ENCODE results near the gene DNM3.
A peak's percentile ranks its signal among the peaks of the same experiment; 100 is the strongest.
"Not testable (repeated sequence)": the region's sequence is repeated elsewhere in the genome, so short reads cannot be mapped to it uniquely, and the experiment has no call there.

The DNM3 gene
- 6.0 reads per million, percentile 23 among the genes with 10 or more reads in this experiment for total RNA-seq

DNA sequence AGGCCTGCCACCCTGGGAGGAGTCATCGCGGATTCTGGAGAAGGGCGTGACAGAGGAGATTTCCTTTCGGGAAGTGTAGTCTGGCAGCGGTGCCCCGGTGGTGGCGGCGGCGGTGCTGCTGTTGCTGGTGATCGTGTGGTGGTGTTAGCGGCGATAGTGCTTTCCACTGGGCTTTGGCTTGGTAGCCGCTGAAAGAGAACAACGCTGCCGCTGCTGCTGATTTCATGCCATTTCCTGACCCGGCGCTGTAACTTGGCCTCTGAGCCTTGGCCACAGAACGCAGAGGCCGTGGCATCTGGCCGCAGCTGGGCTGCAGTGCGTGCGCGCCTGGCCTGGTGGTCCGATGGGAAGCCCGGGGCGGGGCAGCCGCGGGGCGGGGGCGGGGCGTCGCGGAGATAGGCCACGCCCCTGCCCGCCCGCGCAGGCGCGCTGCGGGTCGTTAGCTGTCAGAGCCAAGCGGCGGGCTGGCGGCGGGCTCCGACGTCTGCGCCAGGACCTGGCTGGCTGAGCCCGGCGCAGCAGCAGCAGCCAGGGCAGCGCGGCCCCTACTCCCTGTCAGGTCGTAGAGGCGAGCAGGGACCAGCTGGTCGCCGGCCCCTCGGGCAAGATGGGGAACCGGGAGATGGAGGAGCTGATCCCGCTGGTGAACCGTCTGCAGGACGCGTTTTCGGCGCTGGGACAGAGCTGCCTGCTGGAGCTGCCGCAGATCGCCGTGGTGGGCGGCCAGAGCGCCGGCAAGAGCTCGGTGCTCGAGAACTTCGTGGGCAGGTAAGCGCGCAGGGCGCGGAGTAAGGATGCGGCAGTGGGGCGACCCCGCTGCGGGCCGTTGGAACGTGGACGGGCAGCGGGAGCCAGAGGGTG is at the start of gene DNM3:
Gene DNM3 (plus strand): TSS at position 449 of the 861 bp plus-strand sequence. CDS start 159 bp downstream, at position 608.
- DNase-seq, result peak; percentile 74

DNA sequence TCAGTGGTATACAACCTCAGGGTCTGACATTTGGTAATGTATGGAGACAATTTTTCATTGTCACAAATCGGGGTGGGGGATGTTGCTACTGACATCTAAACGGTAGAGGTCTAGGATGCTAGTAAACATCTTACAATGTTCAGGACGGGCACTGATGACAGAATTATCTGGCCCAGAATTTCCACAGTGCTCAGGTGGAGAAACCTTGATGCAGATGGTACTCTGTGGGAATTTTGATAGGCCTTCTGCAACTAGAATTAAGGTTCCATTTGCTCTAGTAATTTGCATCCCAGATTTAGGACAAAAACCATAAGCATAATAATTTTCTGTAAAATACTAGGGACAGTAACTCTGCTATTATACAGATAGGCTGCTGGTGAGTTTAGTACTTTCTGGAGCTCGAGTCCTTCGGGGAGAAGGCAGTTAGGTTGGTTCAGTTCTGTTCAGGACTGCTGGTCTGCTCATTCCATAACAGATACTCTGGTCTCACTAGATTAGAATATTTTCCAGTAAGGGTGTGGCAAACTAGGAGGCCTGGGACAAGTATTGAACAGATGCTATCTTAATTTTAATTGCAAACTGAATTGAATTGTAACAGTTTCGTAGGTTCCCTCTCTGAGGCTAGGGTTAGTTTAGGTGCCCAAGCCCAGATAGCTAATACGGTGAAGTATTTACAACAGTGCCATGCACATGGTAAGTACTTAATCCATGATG is 48.5 kb upstream of the DNM3 start:
- no peak for DNase-seq

- no peak for DNase-seq
Measured at GRCh38 chr1:171793636-171794035, 47.7 kb upstream of the DNM3 start.

- DNase-seq, result no peak
Measured at GRCh38 chr1:171794085-171794484, 47.2 kb upstream of the DNM3 start.

GRCh38 chr1:171796592-171796991 is 44.7 kb upstream of the DNM3 start:
- DNase-seq, result no peak

DNA sequence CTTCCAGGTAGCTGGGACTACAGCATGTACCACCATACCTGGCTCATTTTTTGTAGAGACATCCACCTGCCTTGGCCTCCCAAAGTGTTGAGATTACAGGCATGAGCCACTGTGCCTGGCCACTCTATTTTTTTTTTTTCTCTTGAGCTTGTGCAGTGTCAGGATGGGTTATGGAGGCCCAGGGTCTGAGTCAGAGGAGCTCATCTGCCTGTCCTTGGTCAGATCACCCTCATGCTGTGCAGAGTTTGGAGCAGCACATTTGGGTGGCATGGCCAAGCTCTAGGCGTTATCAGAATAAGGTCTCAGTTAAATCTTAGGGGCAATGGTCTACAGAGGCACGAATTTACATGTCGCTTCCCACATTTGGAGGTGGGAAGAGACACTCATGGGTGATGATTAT is 43.0 kb upstream of the DNM3 start:
- DNase-seq, result no peak

GRCh38 chr1:171798765-171799164 is 42.5 kb upstream of the DNM3 start:
- DNase-seq, result no peak

GRCh38 chr1:171799166-171799565 is 42.1 kb upstream of the DNM3 start:
- DNase-seq, result no peak

GRCh38 chr1:171799698-171800097 is 41.6 kb upstream of the DNM3 start:
- DNase-seq, result not testable (repeated sequence)

DNA sequence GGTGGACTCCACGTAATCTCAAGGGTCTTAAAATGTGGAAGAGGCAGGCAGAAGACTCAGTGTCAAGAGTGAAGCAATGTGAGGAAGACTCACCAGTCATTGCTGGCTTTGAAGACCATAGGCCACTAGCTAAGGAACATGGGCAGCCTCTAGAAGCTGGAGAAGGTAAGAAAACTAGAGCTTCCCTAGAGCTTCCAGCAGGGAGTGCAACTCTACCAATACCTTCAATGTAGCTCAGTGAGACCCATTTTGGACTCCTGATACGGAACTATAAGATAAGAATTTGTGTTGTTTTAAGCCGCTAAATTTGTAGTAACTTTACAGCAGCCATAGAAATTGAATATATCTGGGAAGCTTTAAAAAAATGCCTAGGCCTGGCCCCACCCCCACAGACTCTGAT is 41.0 kb upstream of the DNM3 start:
- no peak for DNase-seq

DNA sequence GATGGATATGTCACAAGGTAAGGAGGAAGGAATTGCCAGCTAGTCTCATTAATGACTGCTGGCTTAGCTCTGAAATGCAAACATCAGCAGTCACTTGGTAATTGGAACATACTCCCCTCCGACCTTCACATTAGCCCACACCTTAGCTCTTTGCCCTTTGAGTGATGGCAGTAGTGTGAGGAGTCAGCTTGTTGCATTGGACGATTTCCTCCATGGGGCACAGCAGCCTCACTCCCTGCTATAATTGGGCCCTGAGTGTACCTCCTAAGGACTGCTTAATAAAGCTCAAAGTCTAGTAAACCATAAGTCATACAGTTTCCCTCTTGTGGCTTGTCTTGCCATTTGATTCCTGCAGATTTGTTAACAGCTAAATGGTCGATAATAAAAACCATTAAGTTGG is 40.4 kb upstream of the DNM3 start:
- no peak for DNase-seq

DNA sequence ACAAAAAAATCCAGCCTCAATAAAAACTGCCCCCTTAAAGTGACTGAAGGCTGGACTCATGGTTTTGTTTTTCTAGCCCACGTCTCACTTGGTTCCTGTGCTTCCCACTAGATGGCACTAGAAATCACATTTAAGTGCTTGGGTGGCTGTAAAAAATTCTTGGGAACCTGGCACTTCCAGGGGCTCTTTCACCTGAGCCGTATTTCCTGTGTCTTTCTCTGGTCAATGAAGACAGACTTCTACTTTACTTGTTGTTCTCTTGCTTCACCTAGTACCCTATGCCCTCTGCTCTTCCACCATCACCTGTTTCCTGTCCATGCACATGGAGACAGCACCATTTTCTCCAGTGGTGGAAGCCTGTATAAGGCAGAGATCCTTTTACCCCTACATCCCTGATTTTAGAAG is 39.8 kb upstream of the DNM3 start:
- DNase-seq, result no peak

DNA sequence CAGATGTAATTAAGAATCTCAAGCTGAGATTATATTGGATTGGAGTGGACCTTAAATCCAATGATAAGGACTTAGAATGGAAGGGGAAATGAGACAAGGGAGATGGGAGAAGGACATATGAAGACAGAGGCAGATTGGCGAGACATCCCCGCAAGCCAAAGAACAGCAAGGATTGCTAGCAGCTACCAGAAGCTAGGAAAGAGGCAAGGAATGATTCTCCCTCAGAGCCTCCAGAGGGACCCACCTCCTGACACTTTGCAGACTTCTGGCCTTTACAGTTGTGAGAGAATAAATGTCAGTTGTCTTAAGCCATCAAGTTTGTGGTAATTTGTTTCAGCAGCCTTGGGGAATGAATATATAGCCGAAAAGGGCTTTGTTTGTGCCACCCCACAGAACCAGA is 39.1 kb upstream of the DNM3 start:
- no peak for DNase-seq

DNA sequence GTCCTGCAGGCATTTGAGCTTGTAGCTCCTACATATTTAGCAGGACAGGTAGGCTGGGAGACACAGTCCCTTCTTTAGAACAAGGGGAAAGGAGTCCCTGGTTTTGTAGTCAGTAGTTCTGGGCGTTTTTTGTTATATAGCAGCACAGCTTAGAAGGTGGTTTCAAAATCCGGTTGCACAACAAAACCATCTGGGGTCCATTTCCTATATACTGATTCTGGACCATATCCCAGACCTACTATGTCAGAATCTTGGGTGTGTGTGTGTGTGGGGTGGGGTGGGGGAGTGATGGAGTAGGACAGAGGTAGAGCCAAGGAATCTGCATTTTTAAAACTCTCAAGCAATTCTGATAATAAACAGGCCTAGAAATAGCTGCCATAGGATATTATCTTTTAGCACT is 38.3 kb upstream of the DNM3 start:
- no peak for DNase-seq

DNA sequence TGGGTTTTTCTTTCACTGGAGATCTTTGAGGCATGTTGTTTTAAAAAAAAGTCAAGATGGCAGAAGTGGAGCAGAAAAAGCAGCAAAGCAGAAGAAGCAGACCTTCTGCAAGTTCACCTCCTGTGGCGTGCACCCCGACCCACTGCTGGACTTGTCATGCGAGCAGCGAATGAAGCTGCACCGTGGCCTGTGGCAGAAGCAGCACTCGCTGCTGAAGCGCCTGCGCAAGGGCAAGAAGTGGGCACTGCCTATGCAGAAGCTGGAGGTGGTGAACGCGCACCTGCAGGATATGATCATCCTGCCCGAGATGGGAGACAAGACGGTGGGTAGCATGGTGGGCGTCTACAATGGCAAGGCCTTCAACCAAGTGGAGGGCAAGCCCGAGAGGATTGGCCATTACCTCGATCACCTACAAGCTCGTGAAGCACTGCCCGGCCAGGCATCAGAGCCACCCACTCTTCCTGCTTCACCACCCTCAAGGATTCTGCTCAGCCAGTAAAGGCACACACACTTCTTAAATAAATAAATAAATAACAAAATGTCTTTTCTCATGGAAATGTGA is 37.8 kb upstream of the DNM3 start:
- DNase-seq, result no peak

DNA sequence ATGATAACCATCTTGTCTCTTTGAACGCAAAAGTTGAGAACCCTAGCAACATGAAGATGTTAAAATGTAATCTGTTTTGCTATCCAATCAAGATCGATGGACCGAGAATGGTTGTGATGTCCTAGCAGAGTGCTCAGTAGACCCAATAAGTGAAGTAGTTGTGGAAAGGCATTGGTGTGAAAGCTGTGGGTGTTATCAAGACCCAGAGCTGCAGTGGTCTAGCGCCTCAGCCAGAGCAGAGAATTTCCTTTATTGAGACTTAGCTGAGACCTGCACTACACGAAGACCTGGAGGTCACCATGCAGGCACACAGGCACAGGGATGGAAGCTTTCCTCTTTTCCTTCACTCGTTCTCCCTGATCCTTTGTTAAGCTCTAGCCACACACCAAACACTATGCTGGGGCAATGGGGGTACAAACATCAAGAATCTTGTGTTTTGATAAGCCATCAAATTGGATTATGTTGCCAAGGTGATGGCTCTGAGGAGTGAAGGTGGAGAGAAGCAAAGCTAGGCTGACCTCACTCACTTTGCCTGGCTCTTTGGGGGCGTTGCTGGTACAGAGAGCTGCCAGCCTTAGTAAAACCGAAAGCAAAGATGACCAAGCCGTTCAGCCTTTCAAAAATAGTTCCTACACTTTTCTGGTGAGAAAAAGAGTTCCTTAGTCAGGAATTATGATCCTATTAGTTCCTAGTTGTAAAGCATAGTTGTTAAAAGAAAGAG is 35.7 kb upstream of the DNM3 start:
- DNase-seq, result no peak

GRCh38 chr1:171807556-171807955 is 33.7 kb upstream of the DNM3 start:
- DNase-seq, result no peak

DNA sequence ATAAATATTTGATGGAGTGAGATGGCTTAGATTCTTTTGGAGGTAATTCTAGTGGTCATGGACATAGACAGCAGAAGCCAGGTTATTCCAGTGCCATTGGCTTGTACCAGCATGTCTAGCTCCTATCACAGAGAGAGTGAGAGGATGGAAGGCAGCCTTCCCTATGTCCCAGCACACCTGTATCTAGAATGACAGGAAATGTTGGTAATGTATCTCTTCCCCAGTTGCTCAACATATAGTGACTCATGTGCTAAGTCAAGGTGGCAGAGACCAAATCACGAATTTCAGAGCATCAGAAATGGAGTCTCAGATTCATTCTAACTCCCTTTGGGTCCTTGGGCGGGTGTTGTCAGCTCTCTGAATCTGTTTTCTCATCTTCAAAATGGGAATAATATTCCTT is 31.5 kb upstream of the DNM3 start:
- no peak for DNase-seq

- no peak for DNase-seq
Measured at GRCh38 chr1:171811672-171812071, 29.6 kb upstream of the DNM3 start.

DNA sequence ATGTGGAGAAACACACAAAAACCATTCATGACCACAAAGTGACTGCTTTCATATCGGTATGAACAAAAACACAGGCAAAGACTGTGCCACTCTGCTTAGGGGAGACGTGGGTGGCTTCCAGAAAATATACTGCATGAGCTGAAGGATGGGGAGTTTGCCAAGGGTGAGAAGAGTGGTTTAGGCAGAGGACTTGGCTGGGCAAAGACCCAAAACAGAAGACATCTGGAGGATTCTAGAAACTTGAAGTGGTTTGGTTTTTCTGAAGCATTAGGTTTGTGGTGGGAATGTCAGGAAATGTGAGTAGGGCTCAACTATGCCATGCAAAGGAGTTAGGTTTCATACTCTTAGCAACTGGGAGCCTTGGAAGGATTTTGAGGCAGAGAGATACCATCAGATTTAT is 26.6 kb upstream of the DNM3 start:
- no peak for DNase-seq

GRCh38 chr1:171816300-171816901 is 24.9 kb upstream of the DNM3 start:
- no peak for DNase-seq

GRCh38 chr1:171817511-171818265 is 23.6 kb upstream of the DNM3 start:
- no peak for DNase-seq

Measured in effector CD4-positive, alpha-beta T cell (primary cell).